Skeletal muscle cell (primary cell): ENCODE data around the gene SLC44A1.
A peak's percentile ranks its signal among the peaks of the same experiment; 100 is the strongest.
"Not testable (repeated sequence)": the region's sequence is repeated elsewhere in the genome, so short reads cannot be mapped to it uniquely, and the experiment has no call there.

Experiments
- DNase-seq: peaks from one replicate; pipeline ENCODE4 v3.0.0-alpha.2; 2010; ENCODE audit warnings: low read depth
- H3K4me3 ChIP-seq: 2 replicates; pipeline ENCODE4 v1.5.1; 2011; ENCODE audit warnings: low read depth, mild to moderate bottlenecking, control low read depth, low read length, moderate library complexity

The SLC44A1 gene

GRCh38 chr9:105241356-105242043 lies 3.0 kb upstream of the SLC44A1 start:
- no peak overlapping the region for H3K4me3 ChIP-seq
- DNase-seq, result no peak

GRCh38 chr9:105242062-105242461 lies 2.4 kb upstream of the SLC44A1 start:
- H3K4me3 ChIP-seq, result no peak overlapping the region
- no peak for DNase-seq

GRCh38 chr9:105242557-105242956 lies 1.9 kb upstream of the SLC44A1 start:
- H3K4me3 ChIP-seq, result peak overlapping the region; percentile 17
- DNase-seq, result peak; percentile 60

GRCh38 chr9:105243015-105243686 lies 1.3 kb upstream of the SLC44A1 start:
- H3K4me3 ChIP-seq, result no peak overlapping the region
- no peak for DNase-seq

GRCh38 chr9:105244734-105245028 lies 230 bp downstream of the SLC44A1 start:
- H3K4me3 ChIP-seq, result peak overlapping the region; percentile 85
- no peak for DNase-seq

GRCh38 chr9:105245029-105245890 lies 809 bp downstream of the SLC44A1 start:
- H3K4me3 ChIP-seq, result peak overlapping the region; percentile 85
- DNase-seq, result no peak

GRCh38 chr9:105245891-105246161 lies 1.4 kb downstream of the SLC44A1 start:
- H3K4me3 ChIP-seq, result peak overlapping the region; percentile 85
- no peak for DNase-seq

- no peak for DNase-seq
- peak overlapping the region; percentile 85 for H3K4me3 ChIP-seq
Measured at GRCh38 chr9:105246656-105247173, 2.3 kb downstream of the SLC44A1 start.

- no peak for DNase-seq
- no peak overlapping the region for H3K4me3 ChIP-seq
Measured at GRCh38 chr9:105248691-105249090, 4.2 kb downstream of the SLC44A1 start.

GRCh38 chr9:105251133-105251532 lies 6.7 kb downstream of the SLC44A1 start:
- DNase-seq, result no peak
- H3K4me3 ChIP-seq, result no peak overlapping the region

- no peak for DNase-seq
- H3K4me3 ChIP-seq, result no peak overlapping the region
Measured at GRCh38 chr9:105251733-105252404, 7.4 kb downstream of the SLC44A1 start.

- DNase-seq, result no peak
- no peak overlapping the region for H3K4me3 ChIP-seq
Measured at GRCh38 chr9:105252405-105252756, 7.9 kb downstream of the SLC44A1 start.

GRCh38 chr9:105254226-105254625 lies 9.8 kb downstream of the SLC44A1 start:
- DNase-seq, result no peak
- no peak overlapping the region for H3K4me3 ChIP-seq

- no peak for DNase-seq
- no peak overlapping the region for H3K4me3 ChIP-seq
Measured at GRCh38 chr9:105255421-105255820, 11.0 kb downstream of the SLC44A1 start.

- not testable (repeated sequence) for H3K4me3 ChIP-seq, DNase-seq
Measured at GRCh38 chr9:105256569-105256968, 12.1 kb downstream of the SLC44A1 start.

GRCh38 chr9:105257809-105258208 lies 13.4 kb downstream of the SLC44A1 start:
- no peak overlapping the region for H3K4me3 ChIP-seq
- no peak for DNase-seq

GRCh38 chr9:105258225-105258737 lies 13.8 kb downstream of the SLC44A1 start:
- no peak overlapping the region for H3K4me3 ChIP-seq
- no peak for DNase-seq

GRCh38 chr9:105259274-105259673 lies 14.8 kb downstream of the SLC44A1 start:
- DNase-seq, result no peak
- H3K4me3 ChIP-seq, result no peak overlapping the region

- DNase-seq, result no peak
- H3K4me3 ChIP-seq, result no peak overlapping the region
Measured at GRCh38 chr9:105259731-105260612, 15.5 kb downstream of the SLC44A1 start.
